Mesenchymal stem cell (in vitro differentiated cells and primary cell): ENCODE measurements around the gene PEX3.
"Not testable (repeated sequence)": the region's sequence is repeated elsewhere in the genome, so short reads cannot be mapped to it uniquely, and the experiment has no call there.

Experiments used
- DNase-seq: peaks from one replicate; pipeline ENCODE4 v3.0.0-alpha.2; 2013
- H2AFZ ChIP-seq: one replicate; pipeline ENCODE4 v1.6.1; 2013; ENCODE audit warnings: low read depth, mild to moderate bottlenecking, control low read depth, inconsistent platforms, low read length, moderate library complexity
- H2AK5ac ChIP-seq: 2 replicates; pipeline ENCODE4 v1.6.1; 2013; ENCODE audit warnings: low read length, moderate library complexity, mild to moderate bottlenecking, inconsistent platforms; ENCODE audit not compliant: severe bottlenecking
- H2BK120ac ChIP-seq: one replicate; pipeline ENCODE4 v1.6.1; 2013; ENCODE audit warnings: low read depth, mild to moderate bottlenecking, inconsistent platforms, low read length, moderate library complexity
- H2BK12ac ChIP-seq, 2 experiments: one replicate each; pipeline ENCODE4 v1.6.1; 2013; ENCODE audit warnings: inconsistent platforms in 2 of 2, low read length in 2 of 2, mild to moderate bottlenecking in 2 of 2, moderate library complexity in 2 of 2, control low read depth in 1 of 2
- H2BK15ac ChIP-seq: one replicate; pipeline ENCODE4 v1.6.1; 2013; ENCODE audit warnings: mild to moderate bottlenecking, low read depth, inconsistent platforms; ENCODE audit not compliant: poor library complexity, severe bottlenecking
- H2BK5ac ChIP-seq: 2 replicates; pipeline ENCODE4 v1.6.1; 2013; ENCODE audit warnings: low read depth, mild to moderate bottlenecking, low read length, control low read depth, inconsistent platforms; ENCODE audit not compliant: poor library complexity, severe bottlenecking
- H3K14ac ChIP-seq, 2 experiments: one replicate each; pipeline ENCODE4 v1.6.1; 2013; ENCODE audit warnings: inconsistent platforms in 2 of 2, low read length in 2 of 2, control low read depth in 1 of 2, mild to moderate bottlenecking in 1 of 2, moderate library complexity in 1 of 2
- H3K18ac ChIP-seq, 2 experiments: one replicate each; pipeline ENCODE4 v1.6.1; 2013; ENCODE audit warnings: inconsistent platforms in 2 of 2, low read length in 2 of 2, control low read depth in 1 of 2, low read depth in 1 of 2, mild to moderate bottlenecking in 1 of 2
- H3K23ac ChIP-seq, 2 experiments: one replicate each; pipeline ENCODE4 v1.6.1; 2013; ENCODE audit warnings: inconsistent platforms in 2 of 2, low read length in 2 of 2, mild to moderate bottlenecking in 2 of 2, moderate library complexity in 2 of 2, control low read depth in 1 of 2
- H3K27ac ChIP-seq: 2 replicates; pipeline ENCODE4 v1.5.1; 2013; ENCODE audit warnings: mild to moderate bottlenecking, moderate library complexity, low read length, control low read depth, inconsistent platforms; ENCODE audit not compliant: poor library complexity, severe bottlenecking
- H3K27me3 ChIP-seq, 2 experiments: 2 replicates each; pipeline versions ENCODE4 v1.6.1 to v1.7.0; 2013; ENCODE audit warnings: low read length in 2 of 2, mild to moderate bottlenecking in 2 of 2, moderate library complexity in 2 of 2, control low read depth in 1 of 2, inconsistent platforms in 1 of 2; ENCODE audit not compliant: control insufficient read depth in 1 of 2, insufficient read depth in 1 of 2
- H3K36me3 ChIP-seq, 2 experiments: 2 replicates each; pipeline versions ENCODE4 v1.6.1 to v1.7.0; 2013; ENCODE audit warnings: low read length in 2 of 2, control low read depth in 1 of 2, inconsistent platforms in 1 of 2, low read depth in 1 of 2, mild to moderate bottlenecking in 1 of 2; ENCODE audit not compliant: insufficient read depth in 2 of 2, control insufficient read depth in 1 of 2
- H3K4ac ChIP-seq, 2 experiments: one replicate each; pipeline ENCODE4 v1.6.1; 2013; ENCODE audit warnings: inconsistent platforms in 2 of 2, low read length in 2 of 2, mild to moderate bottlenecking in 2 of 2, moderate library complexity in 2 of 2, control low read depth in 1 of 2, low read depth in 1 of 2
- H3K4me1 ChIP-seq: 2 replicates; pipeline ENCODE4 v1.6.1; 2013; ENCODE audit warnings: low read depth, low read length, control low read depth; ENCODE audit not compliant: control insufficient read depth, insufficient read depth
- H3K4me2 ChIP-seq: 2 replicates; pipeline ENCODE4 v1.6.1; 2013; ENCODE audit warnings: low read length, mild to moderate bottlenecking, inconsistent platforms; ENCODE audit not compliant: poor library complexity, severe bottlenecking
- H3K4me3 ChIP-seq, 2 experiments: 2 replicates each; pipeline versions ENCODE4 v1.5.1 to v1.7.0; 2013; ENCODE audit warnings: low read length in 2 of 2, mild to moderate bottlenecking in 2 of 2, control low read depth in 1 of 2, low read depth in 1 of 2; ENCODE audit not compliant: insufficient read depth in 1 of 2
- H3K79me1 ChIP-seq: replicated peaks from 2 replicates; pipeline ENCODE4 v1.6.1; 2013; ENCODE audit warnings: mild to moderate bottlenecking, control low read depth, low read length, inconsistent platforms; ENCODE audit not compliant: poor library complexity, severe bottlenecking
- H3K9ac ChIP-seq: 2 replicates; pipeline ENCODE4 v1.7.0; 2013; ENCODE audit warnings: mild to moderate bottlenecking, low read length, moderate library complexity
- H3K9me3 ChIP-seq: 2 replicates; pipeline ENCODE4 v1.7.0; 2013; ENCODE audit warnings: mild to moderate bottlenecking, low read length; ENCODE audit not compliant: control insufficient read depth
- H4K8ac ChIP-seq: one replicate; pipeline ENCODE4 v1.6.1; 2013; ENCODE audit warnings: inconsistent platforms, mild to moderate bottlenecking, low read length, moderate library complexity
- H4K91ac ChIP-seq: one replicate; pipeline ENCODE4 v1.6.1; 2013; ENCODE audit warnings: mild to moderate bottlenecking, low read length, inconsistent platforms
- WGBS: methylation state at CpG from one replicate; pipeline ENCODE4 v1.1.7; 2013; ENCODE audit warnings: mixed read lengths; 5-methylcytosine and 5-hydroxymethylcytosine counted together

The PEX3 gene

GRCh38 chr6:143457563-143458359 is 7.2 kb downstream of the PEX3 start:
- Histone ChIP-seq H4K91ac (no peak overlapping the region), H4K8ac (no peak overlapping the region), H3K4ac (no peak overlapping the region), H3K4me1 (no peaks in the 10 kb centered on the region), H2BK120ac (no peak overlapping the region), H3K9ac (no peak overlapping the region), H3K27me3 (no peaks in the 10 kb centered on the region), H3K14ac (no peak overlapping the region), H3K36me3 (peaks cover 3 to 36% of the 10 kb centered on the region in 2 experiments), H3K9me3 (no peaks in the 10 kb centered on the region), H3K79me1 (peaks cover 18% of the 10 kb centered on the region), H3K18ac (no peak overlapping the region), H2BK5ac (no peak overlapping the region), H2BK12ac (no peak overlapping the region), H3K4me3 (no peak overlapping the region), H3K27ac (peak overlapping the region; percentile 23), H2AFZ (no peak overlapping the region), H3K23ac (no peak overlapping the region), H2AK5ac (no peak overlapping the region), H2BK15ac (no peak overlapping the region), H3K4me2 (no peak overlapping the region)
- 0% methylated on average over 1 of the region's 2 CpGs for WGBS
- peak; percentile 33 for DNase-seq

- no peak overlapping the region for H3K23ac ChIP-seq
- peaks cover 3 to 48% of the 10 kb centered on the region in 2 experiments for H3K36me3 ChIP-seq
- no peak overlapping the region for H2BK12ac ChIP-seq
- no peaks in the 10 kb centered on the region for H3K4me1 ChIP-seq
- H3K4me2 ChIP-seq, result no peak overlapping the region
- H4K91ac ChIP-seq, result no peak overlapping the region
- DNase-seq, result no peak
- no peak overlapping the region for H4K8ac ChIP-seq
- no peak overlapping the region for H2AK5ac ChIP-seq
- no peak overlapping the region for H3K18ac ChIP-seq
- H3K9me3 ChIP-seq, result no peaks in the 10 kb centered on the region
- no peak overlapping the region for H2AFZ ChIP-seq
- no peak overlapping the region for H3K9ac ChIP-seq
- no peak overlapping the region for H3K14ac ChIP-seq
- no peaks in the 10 kb centered on the region for H3K27me3 ChIP-seq
- no peak overlapping the region for H3K27ac ChIP-seq
- H3K4me3 ChIP-seq, result no peak overlapping the region
- H3K79me1 ChIP-seq, result peaks cover 10% of the 10 kb centered on the region
- H3K4ac ChIP-seq, result no peak overlapping the region
- no peak overlapping the region for H2BK15ac ChIP-seq
- no peak overlapping the region for H2BK5ac ChIP-seq
- 100% methylated on average over 2 of the region's 2 CpGs for WGBS
- no peak overlapping the region for H2BK120ac ChIP-seq
These were observed 14.9 kb downstream of the PEX3 start for GRCh38 chr6:143465546-143465945.

GRCh38 chr6:143468026-143468425 is 17.4 kb downstream of the PEX3 start:
- no peak overlapping the region for H3K14ac ChIP-seq
- H3K4me1 ChIP-seq, result no peaks in the 10 kb centered on the region
- no peak overlapping the region for H2BK120ac ChIP-seq
- H2AK5ac ChIP-seq, result no peak overlapping the region
- H2AFZ ChIP-seq, result no peak overlapping the region
- no peak overlapping the region for H3K9ac ChIP-seq
- peaks cover 0 to 49% of the 10 kb centered on the region in 2 experiments for H3K36me3 ChIP-seq
- no peak for DNase-seq
- no peaks in the 10 kb centered on the region for H3K9me3 ChIP-seq
- no peak overlapping the region for H2BK12ac ChIP-seq
- H4K8ac ChIP-seq, result no peak overlapping the region
- no peak overlapping the region for H4K91ac ChIP-seq
- no peak overlapping the region for H2BK5ac ChIP-seq
- H3K27ac ChIP-seq, result no peak overlapping the region
- no peak overlapping the region for H3K4ac ChIP-seq
- H3K18ac ChIP-seq, result no peak overlapping the region
- peaks cover 3% of the 10 kb centered on the region for H3K79me1 ChIP-seq
- H3K27me3 ChIP-seq, result no peaks in the 10 kb centered on the region
- no peak overlapping the region for H2BK15ac ChIP-seq
- no peak overlapping the region for H3K4me2 ChIP-seq
- no peak overlapping the region for H3K4me3 ChIP-seq
- no peak overlapping the region for H3K23ac ChIP-seq

- not testable (repeated sequence) for H3K18ac ChIP-seq, H2BK5ac ChIP-seq, H2BK15ac ChIP-seq, H3K4me3 ChIP-seq, H3K4me2 ChIP-seq, H2BK12ac ChIP-seq, DNase-seq, H2BK120ac ChIP-seq, H2AK5ac ChIP-seq, H3K9ac ChIP-seq, H4K91ac ChIP-seq, H2AFZ ChIP-seq, H3K14ac ChIP-seq, H3K27ac ChIP-seq, H3K79me1 ChIP-seq, H4K8ac ChIP-seq, H3K27me3 ChIP-seq, H3K9me3 ChIP-seq, H3K4ac ChIP-seq, H3K23ac ChIP-seq, H3K4me1 ChIP-seq
- H3K36me3 ChIP-seq, result peaks cover 4 to 45% of the 10 kb centered on the region in 2 experiments
- WGBS, result 100% methylated on average over 1 of the region's 2 CpGs
These were observed 18.2 kb downstream of the PEX3 start for GRCh38 chr6:143468823-143469222.
